Fibroblast of the aortic adventitia (primary cell): ENCODE measurements around the gene SNX9. TPM values are rescaled to one million over a fixed set of nuclear protein-coding genes. Genes with fewer than 3 reads are reported as not detected.
"Not testable (repeated sequence)": the region's sequence is repeated elsewhere in the genome, so short reads cannot be mapped to it uniquely, and the experiment has no call there.

ENCODE experiments used
- DNase-seq: peaks from one replicate; pipeline ENCODE4 v3.0.0-alpha.2; 2010; ENCODE audit warnings: low read depth
- H3K4me3 ChIP-seq: 2 replicates; pipeline ENCODE4 v1.5.1; 2011; ENCODE audit warnings: low read depth, mild to moderate bottlenecking, control low read depth, low read length, moderate library complexity
- CTCF ChIP-seq: IDR thresholded peaks from 2 replicates; pipeline ENCODE4 v1.5.1; 2011; ENCODE audit warnings: mild to moderate bottlenecking, low read length, control low read depth, inconsistent platforms; ENCODE audit not compliant: insufficient read depth
- total RNA-seq: library from RNA; depleted of rRNA; stranded (reverse); fragments of >200 nt; gene quantifications from 2 replicates; pipeline ENCODE4 v1.2.3, GENCODE V29; 2012; ENCODE audit warnings: low replicate concordance

SNX9 gene
- total RNA-seq, 1 donor: 182 TPM

GRCh38 chr6:157944983-157945931 lies 122.2 kb downstream of the SNX9 start:
- no peak overlapping the region for H3K4me3 ChIP-seq
- DNase-seq: no peak
- TF ChIP-seq CTCF: no peak

DNA sequence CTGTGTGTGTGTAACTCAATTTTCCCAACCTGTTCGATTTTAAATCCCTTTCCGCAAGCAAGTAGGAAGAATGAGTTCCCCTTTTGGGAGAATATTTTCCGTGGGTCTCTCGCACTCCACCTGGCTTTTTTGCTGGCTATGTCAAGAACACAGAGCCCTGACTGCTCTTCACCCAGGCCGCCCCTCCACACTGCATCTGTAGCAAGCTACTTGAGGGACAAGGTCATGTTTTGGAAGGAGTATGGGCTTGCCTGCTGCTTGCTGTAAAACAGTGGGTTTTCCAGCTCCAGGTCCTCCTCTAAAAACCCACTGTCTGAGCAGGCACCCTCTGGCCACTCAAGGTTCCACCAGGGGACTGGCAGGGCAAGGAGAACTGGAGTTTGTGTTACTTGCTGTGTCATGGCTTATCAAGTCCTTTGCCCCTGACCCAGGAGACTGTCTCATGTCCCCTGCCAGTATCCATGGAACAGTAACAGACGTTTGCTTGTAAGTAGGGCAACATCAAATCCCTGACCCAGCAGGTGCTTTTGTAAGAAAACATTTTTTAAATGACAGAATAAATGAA lies 123.1 kb downstream of the SNX9 start:
- DNase-seq: no peak
- no peak for TF ChIP-seq CTCF
- no peak overlapping the region for H3K4me3 ChIP-seq

DNA sequence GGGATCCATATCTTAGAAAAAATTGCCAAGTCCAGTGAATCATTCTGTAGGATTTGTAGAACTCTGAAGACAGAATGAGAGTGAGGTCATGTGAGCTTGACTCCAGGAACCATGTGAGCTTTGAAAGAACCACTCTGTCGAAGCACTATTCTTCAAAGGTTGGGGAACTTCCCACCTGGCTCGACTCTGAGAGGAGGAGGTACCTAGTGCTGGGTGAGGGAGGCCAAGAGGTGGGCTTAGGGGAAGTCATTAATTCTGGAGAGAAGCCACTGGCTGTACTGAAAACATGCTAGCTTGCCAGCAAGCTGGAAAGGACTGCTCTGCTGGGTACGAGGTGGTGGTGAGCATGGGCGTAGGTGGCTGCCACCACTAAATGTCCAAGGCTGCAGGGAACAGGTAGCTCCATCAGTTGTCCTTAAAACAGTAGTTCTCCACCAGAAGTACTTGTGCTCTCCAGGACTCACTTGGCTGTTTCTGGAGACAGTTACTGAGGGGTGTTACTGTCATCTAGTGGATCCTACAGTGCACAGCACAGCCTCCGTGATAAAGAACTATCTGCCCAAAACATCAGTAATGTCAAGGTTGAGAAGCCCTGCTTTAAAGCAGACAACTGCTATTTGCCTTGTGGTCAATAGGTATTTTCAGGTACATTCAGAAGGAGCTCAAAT lies 124.0 kb downstream of the SNX9 start:
- TF ChIP-seq CTCF: no peak
- H3K4me3 ChIP-seq: no peak overlapping the region
- DNase-seq: peak; percentile 39

- H3K4me3 ChIP-seq, DNase-seq: not testable (repeated sequence)
Observed at GRCh38 chr6:157950899-157951298, 127.9 kb downstream of the SNX9 start.

DNA sequence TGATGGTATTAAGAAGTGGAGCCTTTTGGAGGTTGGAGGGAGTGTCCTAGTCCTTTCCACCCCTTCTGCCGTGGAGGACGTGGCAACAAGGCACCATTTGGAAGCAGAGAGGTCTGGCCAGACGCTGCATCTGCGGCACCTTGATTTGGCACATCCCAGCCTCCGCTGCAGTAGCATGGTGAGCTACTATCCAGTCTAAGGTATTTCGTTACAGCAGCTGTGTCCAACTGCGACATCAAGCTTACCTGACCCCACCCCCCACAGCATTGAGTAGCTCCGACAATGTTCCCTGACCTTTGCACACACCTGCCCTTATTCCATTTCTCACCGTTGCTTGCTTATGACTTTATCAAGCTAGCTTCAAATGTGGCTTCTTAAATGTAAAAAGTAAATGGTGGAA lies 128.8 kb downstream of the SNX9 start:
- no peak for DNase-seq
- no peak for TF ChIP-seq CTCF
- H3K4me3 ChIP-seq: no peak overlapping the region

GRCh38 chr6:157952861-157953351 lies 129.9 kb downstream of the SNX9 start:
- no peak for TF ChIP-seq CTCF
- DNase-seq: no peak
- no peak overlapping the region for H3K4me3 ChIP-seq

GRCh38 chr6:157953580-157954091 lies 130.6 kb downstream of the SNX9 start:
- H3K4me3 ChIP-seq: no peak overlapping the region
- TF ChIP-seq CTCF: no peak
- DNase-seq: no peak
